ENCODE results near the gene ABLIM2.

Gene ABLIM2

DNA sequence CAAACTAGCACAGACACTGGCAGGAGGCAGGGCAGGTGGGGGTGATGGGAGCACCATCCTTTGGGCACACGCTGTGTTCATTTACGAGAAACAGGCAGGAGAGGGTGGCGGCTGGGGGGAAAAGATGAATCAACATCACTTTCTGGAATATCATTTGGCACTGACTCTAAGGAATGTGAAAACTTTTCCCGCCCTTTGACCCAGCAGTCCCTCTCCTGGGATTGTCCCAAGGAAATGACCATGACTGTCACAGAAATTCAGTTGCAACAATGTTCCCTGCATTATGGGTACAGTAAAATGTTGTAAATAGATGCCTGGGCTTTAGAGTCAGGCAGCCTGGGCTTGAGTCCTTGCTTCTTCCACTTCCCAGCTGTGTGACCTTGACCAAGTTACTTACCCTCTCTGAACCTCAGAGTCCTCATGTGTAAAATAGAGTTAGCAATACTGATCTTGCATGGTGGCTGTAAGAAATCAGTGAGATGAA lies 58.6 kb downstream of the ABLIM2 start:
- DNase-seq = no peak

DNA sequence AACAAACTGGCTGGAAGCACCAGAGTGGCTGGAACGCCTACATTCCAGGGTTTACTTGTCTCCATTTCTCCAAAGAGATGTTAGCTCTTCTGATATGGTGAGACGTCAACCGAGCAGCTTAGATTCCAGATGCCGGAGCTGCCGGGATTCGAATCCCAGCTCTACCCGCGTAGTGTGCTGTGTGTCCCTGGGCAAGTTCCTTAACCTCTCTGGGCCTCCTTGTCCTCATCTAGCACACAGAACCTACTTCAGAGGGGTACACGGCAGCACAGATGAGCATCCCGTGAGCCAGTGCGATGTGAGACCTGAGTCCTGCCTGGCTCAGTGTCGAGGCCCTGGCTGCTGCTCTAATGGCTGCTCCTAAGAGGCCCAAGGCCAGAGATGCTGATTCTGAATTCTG lies 60.1 kb downstream of the ABLIM2 start:
- DNase-seq = no peak

DNA sequence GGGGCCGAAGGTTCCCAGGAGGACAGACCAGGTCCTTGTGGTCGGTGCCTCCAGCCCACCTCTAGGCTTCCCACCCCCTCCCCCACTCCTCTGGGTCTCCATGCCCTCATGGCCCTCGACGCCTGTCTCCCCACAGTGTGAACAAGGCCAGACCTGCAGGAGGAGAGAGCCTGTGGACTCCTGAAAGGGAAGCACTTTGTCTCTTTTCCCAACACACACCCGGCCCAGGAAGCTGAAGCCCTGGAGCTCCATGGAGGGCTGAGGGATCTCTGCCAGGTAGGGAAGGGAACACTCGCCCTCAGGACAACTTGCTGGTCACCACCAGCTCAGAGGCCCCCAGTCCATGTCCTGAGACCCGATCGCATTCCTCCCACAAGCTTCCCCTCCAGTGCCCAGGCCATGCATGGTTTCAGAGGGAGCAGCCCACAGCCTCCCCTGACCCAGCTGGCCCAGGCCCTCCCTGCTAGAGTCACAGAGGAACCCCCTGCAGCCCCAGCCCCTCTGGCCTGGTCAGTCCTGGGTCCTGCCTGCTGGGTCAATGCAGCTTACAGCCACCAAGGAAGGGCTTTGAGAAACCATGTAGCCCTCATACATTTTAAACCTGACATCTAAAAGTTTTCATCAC lies 60.8 kb downstream of the ABLIM2 start:
- DNase-seq = no peak

DNA sequence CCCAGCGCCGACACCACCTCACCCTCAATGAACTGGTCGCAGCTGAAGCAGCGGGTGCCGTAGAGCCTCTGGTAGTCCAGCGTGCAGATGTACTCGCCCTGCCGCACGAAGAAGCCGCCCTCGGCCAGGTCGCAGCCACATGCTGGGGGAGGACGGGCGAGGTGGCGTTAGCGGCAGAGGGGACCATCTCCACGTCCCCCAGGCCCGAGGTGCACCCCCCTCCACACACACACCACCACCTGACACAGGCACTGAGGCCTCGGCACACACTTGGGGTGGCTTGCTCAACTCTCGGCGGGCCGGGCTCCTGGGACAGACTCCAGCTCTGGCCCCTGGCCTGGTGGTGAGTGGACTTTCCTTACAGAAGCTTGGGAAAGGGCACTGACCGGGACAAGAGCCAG lies 61.5 kb downstream of the ABLIM2 start:
- no peak for DNase-seq

DNA sequence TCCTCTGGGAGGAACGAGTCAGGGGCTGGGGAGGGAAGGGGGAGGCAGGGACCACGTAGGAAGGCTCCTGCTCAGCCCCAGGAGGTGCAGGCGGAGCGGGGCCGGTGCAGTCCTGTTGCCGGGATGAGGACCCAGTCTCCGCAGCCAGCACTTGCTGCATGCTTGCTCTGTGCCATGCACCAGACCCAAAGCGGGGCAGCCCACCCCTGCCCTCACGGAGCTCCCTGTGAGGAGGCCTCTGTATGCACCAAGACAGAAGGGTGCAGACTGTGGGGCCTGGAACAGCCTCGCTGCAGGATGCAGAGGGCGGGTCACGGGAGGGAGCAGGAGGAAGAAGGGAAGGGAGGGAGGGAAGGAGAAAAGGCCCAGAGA lies 61.9 kb downstream of the ABLIM2 start:
- DNase-seq = no peak

DNA sequence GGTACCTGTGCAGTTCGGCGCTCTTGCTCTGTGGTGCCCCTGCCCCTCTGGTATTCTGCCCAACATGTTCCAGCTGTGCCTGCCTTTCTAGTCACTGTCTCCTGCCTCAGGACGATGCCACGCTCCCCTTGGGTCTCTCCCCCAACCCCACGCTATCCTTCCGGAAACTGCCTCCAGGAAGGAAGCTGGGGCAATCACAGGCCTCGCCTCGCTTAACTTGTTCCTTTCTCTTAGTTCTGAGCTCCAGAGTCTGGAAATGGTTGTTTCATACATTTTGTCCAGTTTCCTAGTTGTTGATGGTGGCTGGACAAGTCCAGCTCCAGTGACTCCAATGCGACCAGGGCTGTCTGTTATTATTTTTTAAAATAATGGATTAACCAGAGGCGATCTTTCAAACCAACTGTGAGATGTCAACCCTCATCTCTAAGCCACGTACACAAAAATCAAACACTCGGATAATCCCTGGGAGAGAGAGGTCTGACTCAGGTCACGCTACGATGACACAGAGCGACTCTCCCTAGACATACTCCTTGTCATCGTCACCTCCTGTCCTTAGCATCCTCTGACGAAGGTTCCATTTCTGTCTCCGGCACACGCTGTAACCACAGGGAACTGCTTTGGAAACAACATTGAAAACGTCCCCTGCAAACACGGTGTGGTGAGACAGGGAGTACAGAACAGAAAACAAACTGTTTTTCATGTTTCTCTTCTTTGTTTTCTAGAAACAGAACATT lies 62.5 kb downstream of the ABLIM2 start:
- DNase-seq = no peak

DNA sequence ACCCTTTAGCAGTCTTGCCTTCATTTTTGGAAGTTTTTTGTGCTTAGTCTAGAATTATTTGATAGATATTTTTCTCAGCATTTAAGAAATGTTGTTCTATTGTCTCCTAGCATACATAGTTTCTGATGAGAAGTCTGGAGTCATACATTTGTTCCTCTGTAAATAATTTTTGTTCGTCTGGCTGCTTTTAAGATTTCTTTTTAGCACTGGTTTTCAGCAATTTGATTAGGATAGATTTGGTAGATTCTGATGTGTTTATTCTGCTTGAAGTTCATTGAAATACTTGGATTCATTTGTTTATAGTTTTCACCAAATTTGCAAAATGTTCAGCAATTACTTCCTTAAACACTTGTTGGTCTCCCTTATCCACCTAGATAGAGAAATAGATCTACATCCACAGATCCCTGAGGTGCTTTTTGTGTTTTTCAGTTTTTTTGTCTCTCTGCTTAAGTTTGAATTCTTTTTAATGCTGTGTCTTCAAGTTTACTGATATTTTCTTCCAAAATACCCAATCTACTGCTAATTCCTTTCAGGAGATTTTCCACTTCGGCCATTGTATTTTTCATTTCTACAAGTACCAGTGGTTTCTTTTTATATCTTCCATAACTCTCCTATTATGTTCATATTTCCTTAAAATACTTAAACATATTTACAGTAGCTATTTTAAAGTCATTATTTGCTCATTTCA lies 64.9 kb downstream of the ABLIM2 start:
- DNase-seq = no peak

DNA sequence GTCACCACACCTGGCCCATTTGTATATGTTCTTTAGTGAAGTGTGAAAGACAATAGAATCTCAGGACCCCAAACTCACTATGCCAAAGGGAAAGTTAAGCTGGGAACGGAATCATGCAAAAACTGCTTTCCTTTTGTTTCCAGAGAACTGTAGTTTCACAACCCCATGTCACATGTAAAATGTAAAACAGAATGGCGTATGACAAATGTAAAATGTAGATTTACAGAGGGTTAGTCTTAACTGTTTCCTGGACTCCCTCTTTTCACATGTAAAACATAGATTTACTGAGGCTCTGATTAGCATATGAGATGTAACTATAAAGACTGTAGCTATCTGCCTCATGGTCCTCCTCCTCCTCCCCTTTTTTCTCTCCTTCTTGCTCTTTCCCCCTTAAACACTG lies 66.3 kb downstream of the ABLIM2 start:
- no peak for DNase-seq

DNA sequence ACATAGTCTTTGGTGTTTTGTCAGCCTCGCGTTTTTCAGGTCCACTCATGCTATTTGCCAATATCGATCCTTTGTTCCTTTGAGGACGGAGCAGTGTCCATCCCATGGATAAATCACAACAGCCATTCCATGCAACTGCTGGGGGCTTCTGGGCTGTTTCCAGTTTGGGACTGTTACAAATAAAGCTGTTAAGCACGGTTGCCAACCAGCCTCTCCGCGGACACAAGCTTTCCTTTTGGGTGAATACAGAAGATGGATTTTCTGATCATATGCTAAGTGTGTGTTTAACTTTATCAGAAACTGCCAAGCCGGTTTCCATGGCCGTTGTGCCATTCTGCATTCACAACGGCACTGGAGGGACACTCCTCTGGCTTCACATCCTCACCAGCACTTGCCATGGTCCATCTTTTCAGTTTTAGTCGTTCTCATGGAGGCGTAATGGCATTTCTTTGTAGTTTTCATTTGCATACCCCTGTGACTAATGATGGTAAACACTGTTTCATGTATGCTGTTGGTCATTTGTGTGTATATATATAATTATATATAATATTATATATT lies 67.8 kb downstream of the ABLIM2 start:
- DNase-seq = no peak

DNA sequence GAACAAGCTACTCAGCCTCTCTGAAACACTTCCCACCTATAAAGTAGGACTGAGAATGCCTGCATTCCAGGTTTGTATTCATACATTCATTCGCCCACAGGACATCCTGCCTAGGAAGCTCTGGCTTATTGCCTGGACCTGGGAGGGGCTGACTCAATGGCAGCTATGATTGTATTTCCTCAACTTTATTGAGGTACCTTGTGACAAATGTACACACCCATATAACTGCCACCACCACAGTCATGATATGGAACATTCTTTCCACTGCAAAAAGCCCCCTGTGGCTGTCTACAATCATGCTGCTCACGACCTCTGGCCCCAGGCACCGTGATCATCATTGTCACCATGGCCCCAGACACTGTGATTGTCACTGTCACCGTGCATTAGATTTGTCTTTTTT lies 68.3 kb downstream of the ABLIM2 start:
- DNase-seq = no peak

DNA sequence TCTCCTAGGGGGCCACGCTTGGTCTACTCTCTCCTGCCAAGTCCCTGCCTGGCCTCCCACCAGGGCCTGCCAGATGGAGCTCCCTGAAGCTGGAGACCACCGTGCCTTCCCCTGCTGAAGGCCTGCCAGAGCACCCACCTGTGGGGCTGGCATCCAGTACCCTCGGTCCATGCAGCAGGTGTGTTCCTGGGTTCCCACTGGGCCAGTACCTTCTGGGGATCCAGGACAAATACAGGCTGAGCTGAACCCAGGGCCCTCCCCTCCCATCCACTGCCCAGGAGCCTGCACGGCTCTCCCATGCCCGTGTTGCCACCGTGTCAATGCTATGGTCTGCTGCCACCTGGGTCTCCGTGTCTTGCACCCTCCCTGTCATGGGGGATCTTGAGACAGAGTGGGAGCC lies 68.8 kb downstream of the ABLIM2 start:
- no peak for DNase-seq

DNA sequence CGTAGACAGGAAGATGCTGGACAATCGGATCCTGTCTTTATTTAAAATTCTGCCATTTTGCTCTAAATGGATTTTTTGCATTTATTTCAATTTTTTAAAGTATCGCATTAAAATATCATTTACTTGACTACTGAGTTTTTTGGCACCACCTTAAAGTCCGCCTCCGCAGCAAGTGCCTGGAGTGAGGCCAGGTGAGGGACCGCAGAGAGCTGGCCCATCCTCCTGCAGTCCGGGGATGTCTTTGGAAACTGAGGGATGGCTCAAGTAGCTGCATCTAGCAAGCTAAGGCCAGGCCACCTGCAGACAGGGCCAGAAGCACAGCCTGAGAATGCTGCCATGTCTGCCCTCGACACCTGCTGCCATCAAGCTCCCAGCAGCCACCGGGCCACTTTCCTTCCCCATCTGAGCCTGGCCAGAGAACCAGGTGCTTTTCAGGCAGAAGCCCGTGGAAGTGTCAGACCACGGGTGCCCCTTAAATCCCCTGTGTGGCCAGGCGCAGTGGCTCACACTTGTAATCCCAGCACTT lies 69.6 kb downstream of the ABLIM2 start:
- DNase-seq = no peak

DNA sequence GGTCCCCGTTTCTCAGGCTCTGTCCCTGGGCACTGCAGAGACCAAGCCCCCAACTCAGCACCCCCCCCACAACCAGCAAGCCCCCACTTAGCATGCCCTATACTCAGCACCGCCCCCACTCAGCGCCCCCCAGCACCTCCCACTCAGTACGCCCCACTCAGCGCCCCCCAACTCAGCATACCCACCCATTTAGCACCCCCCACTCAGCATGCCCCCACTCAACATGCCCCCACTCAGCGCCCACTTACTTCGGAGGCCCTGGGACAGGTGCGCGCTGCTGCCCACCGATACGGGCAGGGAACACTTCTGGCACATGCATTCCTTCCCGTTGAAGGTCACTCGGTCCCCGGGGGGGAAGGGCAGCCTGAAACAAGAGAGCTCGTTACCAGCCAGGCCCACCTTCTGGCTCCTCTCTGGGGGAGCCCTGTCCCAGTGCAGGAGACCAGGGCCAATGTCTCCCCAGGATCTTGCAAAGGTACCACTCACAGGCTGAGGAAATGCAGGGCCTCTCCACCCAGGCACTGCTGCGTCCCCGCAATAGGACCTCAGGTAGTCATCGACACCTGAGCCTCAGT lies 70.6 kb downstream of the ABLIM2 start:
- no peak for DNase-seq

DNA sequence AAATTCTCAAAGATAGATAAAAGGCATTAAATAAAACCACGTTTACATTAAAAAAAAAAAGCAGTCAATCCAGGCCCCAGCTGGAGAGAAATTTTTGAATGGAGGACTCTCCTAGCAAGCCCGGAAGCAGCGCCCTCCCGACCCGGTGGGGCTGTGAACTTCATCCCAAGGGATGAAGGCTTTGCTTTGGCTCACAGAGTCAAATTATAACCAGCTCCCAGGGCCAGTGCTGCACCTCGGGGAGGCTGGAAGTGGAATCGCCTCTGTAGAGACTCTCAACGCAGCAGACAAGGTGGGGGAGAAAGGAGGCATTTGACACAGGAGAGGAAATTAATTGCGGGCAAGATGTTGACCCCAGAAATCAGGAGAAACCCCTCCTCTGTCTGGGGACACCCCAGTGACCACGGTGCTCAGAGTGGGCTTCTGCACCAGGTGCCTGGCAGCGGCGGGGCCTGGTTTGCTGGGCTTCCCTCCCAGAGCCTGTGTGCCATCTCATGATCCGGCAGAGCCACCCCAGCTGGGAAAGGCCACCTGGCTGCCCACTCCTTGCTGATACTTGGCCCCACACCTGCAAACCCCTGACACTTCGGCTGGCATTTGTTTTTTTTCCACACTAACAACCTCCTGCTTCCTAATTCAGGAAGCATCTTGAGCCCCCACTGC lies 71.7 kb downstream of the ABLIM2 start:
- no peak for DNase-seq

DNA sequence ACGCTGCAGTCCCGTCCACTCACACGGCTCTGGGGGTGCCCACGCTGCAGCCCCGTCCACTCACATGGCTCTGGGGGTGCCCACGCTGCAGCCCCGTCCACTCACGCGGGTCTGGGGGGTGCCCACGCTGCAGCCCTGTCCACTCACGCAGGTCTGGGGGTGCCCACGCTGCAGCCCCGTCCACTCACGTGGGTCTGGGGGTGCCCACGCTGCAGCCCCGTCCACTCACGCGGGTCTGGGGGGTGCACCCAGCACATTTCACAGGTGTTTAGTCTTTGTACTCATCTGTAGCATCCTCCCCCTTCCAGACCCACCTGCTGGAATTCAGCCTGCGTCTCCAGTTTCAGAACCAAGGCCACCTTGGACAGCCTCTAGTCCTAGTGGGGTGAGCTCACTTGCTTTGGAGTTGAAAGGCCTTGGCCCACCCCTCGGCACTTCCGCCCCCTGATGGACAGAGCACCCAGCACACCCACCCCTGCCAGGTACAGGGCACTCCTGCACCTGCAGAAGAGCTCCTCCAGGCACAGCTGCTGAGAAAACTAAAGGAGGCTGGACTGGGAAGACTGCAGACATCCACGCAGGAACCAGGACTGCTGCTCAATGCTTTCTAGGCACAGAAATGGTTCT lies 73.0 kb downstream of the ABLIM2 start:
- no peak for DNase-seq

DNA sequence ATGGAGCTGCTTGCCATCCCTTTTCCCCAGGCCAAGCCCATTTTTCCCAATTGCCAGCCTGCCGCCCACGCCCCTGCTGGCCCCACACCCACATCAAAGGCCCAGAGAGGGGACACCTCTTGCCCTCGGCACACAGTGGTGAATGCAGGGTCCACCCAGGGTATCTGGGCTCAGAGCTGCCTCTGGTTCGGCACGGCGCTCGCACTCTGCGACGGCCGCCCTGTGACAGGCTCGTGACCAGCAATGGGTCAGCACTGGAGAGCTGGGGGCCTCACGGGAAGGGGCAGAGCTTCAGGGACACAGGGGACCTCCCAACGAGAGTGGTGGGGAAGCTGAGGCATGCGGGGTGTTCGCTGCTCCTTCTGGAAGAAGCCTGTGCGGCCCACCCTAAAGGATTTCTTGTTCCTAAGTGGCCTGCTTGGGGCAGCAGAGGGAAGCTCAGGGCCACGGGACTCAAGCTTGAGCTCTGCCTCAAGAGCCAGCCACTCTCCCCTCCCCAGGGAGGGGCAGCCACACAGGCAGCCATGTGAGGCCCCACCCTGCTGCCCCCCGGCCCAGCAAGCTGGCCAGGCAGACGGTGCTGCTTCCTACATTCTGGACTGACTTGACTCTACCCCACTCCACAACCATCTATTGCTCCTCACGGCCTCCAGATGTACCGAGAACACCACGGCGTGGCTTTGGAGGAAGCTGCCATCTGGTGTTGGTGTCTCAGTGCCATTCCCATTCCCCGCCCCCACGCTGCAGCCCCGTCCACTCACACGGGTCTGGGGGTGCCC lies 73.7 kb downstream of the ABLIM2 start:
- DNase-seq = no peak

DNA sequence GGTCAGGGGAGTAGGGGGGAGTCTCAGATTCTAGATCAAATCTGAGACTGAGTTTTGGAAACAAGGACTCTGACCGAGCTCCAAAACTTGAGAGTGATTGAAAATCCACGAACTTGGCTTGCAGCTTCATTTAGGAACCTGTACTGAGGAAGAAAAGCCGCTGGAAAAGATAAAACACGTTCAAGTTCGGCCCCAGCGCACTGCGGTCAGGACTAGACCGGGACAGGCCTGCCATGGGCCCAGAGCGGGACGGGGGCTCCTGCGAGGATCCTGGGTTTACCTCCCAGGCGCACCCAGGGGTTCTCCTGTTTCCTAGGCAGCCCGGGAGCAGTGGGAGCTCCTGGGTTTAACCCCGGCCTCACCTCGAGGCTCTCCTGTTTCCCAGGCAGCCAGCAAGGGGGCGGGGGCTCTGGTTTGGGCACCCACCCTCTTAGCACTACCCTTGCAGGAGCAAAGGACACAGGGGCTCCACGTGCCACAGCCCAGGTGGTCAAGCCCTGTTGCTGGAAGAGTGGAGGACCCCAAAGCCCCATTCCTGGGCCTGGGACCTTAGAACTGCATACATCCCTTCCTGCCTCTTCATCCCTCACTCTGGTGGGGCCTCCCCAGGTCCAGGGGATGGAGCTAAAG lies 74.5 kb downstream of the ABLIM2 start:
- no peak for DNase-seq

DNA sequence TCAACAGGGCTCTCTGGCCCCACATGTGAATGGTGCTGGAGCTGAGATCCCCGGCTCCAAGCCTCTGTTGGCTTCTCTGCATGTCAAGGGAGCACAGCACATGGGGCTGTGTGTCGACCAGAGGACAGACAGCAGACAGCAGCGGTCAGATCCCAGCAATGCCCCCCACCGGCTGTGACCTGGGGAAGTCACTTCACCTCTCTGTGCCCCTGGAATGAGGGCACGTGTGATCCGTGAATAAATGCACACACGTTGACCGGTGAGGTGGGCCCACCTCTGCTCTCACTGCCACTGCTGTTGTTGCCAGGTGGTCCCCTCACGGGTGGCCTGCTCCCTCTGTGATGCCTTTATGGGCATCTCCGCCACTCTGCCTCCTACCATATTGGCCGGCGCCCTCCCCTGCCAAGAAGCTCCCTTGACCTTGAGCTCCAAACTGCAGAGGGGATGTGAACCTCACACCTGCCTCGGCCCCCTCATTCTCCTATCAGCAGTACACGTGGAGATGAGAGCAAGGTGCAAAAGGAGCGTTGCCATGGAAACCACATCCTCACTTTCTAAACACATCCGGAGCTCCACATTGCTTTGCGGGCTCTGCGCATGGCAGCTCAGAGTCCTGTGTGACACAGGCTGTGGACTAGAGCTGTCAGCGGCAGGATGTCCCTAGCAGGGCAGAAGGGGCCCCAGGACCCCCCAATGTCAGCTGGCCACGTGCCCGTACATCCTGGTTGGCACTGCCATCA lies 75.4 kb downstream of the ABLIM2 start:
- DNase-seq = no peak

DNA sequence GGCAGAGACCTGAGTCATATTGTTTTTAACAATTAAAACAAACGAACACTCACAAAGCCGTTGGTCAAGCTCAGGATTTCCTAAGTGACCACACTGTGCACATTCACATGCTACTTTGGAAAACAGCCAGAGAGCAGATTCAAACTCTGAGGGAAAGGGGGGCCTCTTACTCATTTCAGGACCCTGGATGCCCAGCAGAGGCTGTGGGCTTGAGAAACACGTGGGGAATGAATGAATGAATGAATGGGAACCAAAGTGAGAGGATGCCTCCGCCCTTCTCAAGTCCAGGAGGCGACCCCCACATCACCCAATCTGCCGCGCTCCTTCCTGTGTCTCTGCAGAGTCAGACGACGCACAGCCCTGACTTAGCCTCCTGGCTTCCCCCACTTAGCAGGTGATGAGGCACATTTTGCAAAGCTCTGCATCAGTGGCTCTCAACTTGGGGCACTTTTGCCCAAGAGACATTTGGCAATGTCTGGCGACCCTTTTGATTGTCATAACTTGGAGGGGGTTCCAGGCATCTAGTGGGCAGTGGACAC lies 76.0 kb downstream of the ABLIM2 start:
- DNase-seq = no peak
